K562 (cell line): ENCODE results near the gene PIK3CB. TPM values are rescaled to one million over a fixed set of nuclear protein-coding genes. Genes with fewer than 3 reads are reported as not detected.

ENCODE experiments used
- ATF1 ChIP-seq, 2 experiments: fragments of 450-650 bp in 1 of 2; IDR thresholded peaks; 2 replicates each; pipeline ENCODE4 v1.6.1; 2016; ENCODE audit warnings: missing compliant biosample characterization in 1 of 2, missing genetic modification characterization in 1 of 2
- E2F4 ChIP-seq: sonication (generic); formaldehyde crosslinking; IDR thresholded peaks from 2 replicates; pipeline ENCODE4 v1.8.0; 2022; ENCODE audit warnings: mild to moderate bottlenecking, low read depth, missing genetic modification reagents
- EP300 ChIP-seq: IDR thresholded peaks from 2 replicates; pipeline ENCODE4 v1.6.1; 2012; ENCODE audit warnings: low read length, improper control_type of control experiment
- IRF2 ChIP-seq: sonication (generic); formaldehyde crosslinking; IDR thresholded peaks from 2 replicates; pipeline ENCODE4 v1.8.1; 2022; ENCODE audit warnings: mild to moderate bottlenecking, missing genetic modification reagents
- IRF9 ChIP-seq: fragments of 450-650 bp; IDR thresholded peaks from 2 replicates; pipeline ENCODE4 v1.6.1; 2016; ENCODE audit warnings: missing biosample characterization, missing genetic modification characterization
- KDM4B ChIP-seq, 2 experiments: fragments of 450-650 bp in 1 of 2; sonication (generic) in 1 of 2; IDR thresholded peaks; 2 replicates each; pipeline ENCODE4 v1.6.1; 2016 to 2017; ENCODE audit warnings: borderline replicate concordance in 2 of 2, antibody characterized with exemption in 1 of 2, low read depth in 1 of 2, mild to moderate bottlenecking in 1 of 2
- KLF1 ChIP-seq: fragments of 450-650 bp; IDR thresholded peaks from 2 replicates; pipeline ENCODE4 v1.6.1; 2016; ENCODE audit warnings: missing genetic modification characterization, missing compliant biosample characterization
- PBX2 ChIP-seq, 2 experiments: IDR thresholded peaks in 1 of 2; conservative IDR thresholded peaks in 1 of 2; 2 replicates each; pipeline ENCODE4 v1.6.1; 2016; ENCODE audit warnings: low read depth in 2 of 2, mild to moderate bottlenecking in 1 of 2, missing compliant biosample characterization in 1 of 2, missing genetic modification characterization in 1 of 2, moderate library complexity in 1 of 2
- TCF15 ChIP-seq: fragments of 250-450 bp; sonication (Bioruptor Pico); IDR thresholded peaks from 2 replicates; pipeline ENCODE4 v1.8.0; 2022; ENCODE audit warnings: moderate library complexity, mild to moderate bottlenecking, inconsistent platforms
- TSHZ1 ChIP-seq: fragments of 250-450 bp; sonication (Bioruptor Pico); IDR thresholded peaks from 2 replicates; pipeline ENCODE4 v1.4.0; 2020; ENCODE audit warnings: mild to moderate bottlenecking, moderate library complexity
- polyA plus RNA-seq, 8 experiments: library from polyadenylated mRNA; depleted of rRNA in 4 of 8; stranded (reverse) in 5 of 8; unstranded in 3 of 8; fragments of >200 nt; fragmentation: Nextera tagmentation in 2 of 8; fragmentation: Illumina TruSeq in 1 of 8; extraction: Ambion mirVana in 2 of 8; extraction: Trizol in 1 of 8; gene quantifications; 2 replicates each; pipeline versions ENCODE4 v1.2.1 to v1.2.3, GENCODE V29; 2011 to 2014; ENCODE audit warnings: inconsistent platforms in 1 of 8, missing spikeins in 1 of 8
- total RNA-seq, 7 experiments: library from RNA; depleted of rRNA in 6 of 7; stranded (reverse); fragments of >200 nt in 6 of 7; fragmentation: Illumina TruSeq in 2 of 7; extraction: Trizol in 2 of 7; gene quantifications; 2 replicates each; pipeline versions ENCODE4 v1.2.1 to v1.2.3, GENCODE V29; 2011 to 2021; ENCODE audit warnings: low replicate concordance in 1 of 7

Gene PIK3CB
- total and polyA plus RNA-seq, 9 of the 15 experiments (the other 6 are each of a cell fraction or from before 2014, with no cell fraction given) = 15.3 to 62.6 (median 28.3) TPM

- TF ChIP-seq E2F4 (CRISPR knock-in tag) (no peak), PBX2 (CRISPR knock-in tag; IDR thresholded peaks at IDR 0.05; ENCODE audit: low read depth) (no peak), PBX2 (tag; conservative IDR thresholded peaks at IDR 0.05; ENCODE audit: low read depth) (peak; percentile 93), IRF9 (tag) (no peak), ATF1 (CRISPR knock-in tag; IDR thresholded peaks at IDR 0.05) (no peak), ATF1 (tag; IDR thresholded peaks at IDR 0.05) (no peak), KDM4B (IDR thresholded peaks at IDR 0.05; ENCODE audit: borderline replicate concordance in 2 of 2, low read depth in 1 of 2) (no peak), TSHZ1 (no peak), EP300 (peak; percentile 31; the same call in 1 of the 2 replicates), IRF2 (no peak), TCF15 (CRISPR knock-in tag) (no peak), KLF1 (tag) (no peak)
Measured at GRCh38 chr3:138694287-138695007, 140.3 kb downstream of the PIK3CB start (continued).
